CD4-positive, CD25-positive, alpha-beta regulatory T cell (primary cell): ENCODE data around the gene AFF3. TPM values are rescaled to one million over a fixed set of nuclear protein-coding genes. Genes with fewer than 3 reads are reported as not detected.

Experiments used
- ATAC-seq, 2 donors: fragments of 150-1000 bp; cut with Tn5 transposase; one replicate each; pipeline ENCODE4 v1.10.0; 2021; ENCODE audit warnings: low read depth in 2 of 2, moderate number of reproducible peaks in 2 of 2, moderate library complexity in 1 of 2
- DNase-seq, 3 donors: peaks; one replicate each; pipeline versions ENCODE4 v3.0.0 to v3.0.0-alpha.2; 2012 to 2022; ENCODE audit warnings: mixed read lengths in 1 of 3
- H3K27ac ChIP-seq: one replicate; pipeline ENCODE4 v1.7.0; 2013; ENCODE audit warnings: mild to moderate bottlenecking, low read length; ENCODE audit not compliant: insufficient read depth, poor library complexity, severe bottlenecking
- H3K27me3 ChIP-seq: one replicate; pipeline ENCODE4 v1.7.0; 2013; ENCODE audit warnings: low read length; ENCODE audit not compliant: control insufficient read depth, insufficient read depth
- H3K36me3 ChIP-seq: one replicate; pipeline ENCODE4 v1.7.0; 2013; ENCODE audit warnings: mild to moderate bottlenecking, low read length, moderate library complexity; ENCODE audit not compliant: control insufficient read depth, insufficient read depth
- H3K4me1 ChIP-seq: 2 replicates; pipeline ENCODE4 v1.7.0; 2013; ENCODE audit warnings: mild to moderate bottlenecking, low read length; ENCODE audit not compliant: insufficient read depth, control insufficient read depth, poor library complexity, severe bottlenecking
- H3K4me3 ChIP-seq: one replicate; pipeline ENCODE4 v1.7.0; 2013; ENCODE audit warnings: low read depth, mild to moderate bottlenecking, low read length, moderate library complexity
- H3K9me3 ChIP-seq, 2 experiments: 1 replicate in 1 of 2; 2 replicates in 1 of 2; pipeline ENCODE4 v1.7.0; 2013; ENCODE audit warnings: low read length in 2 of 2, mild to moderate bottlenecking in 1 of 2, moderate library complexity in 1 of 2; ENCODE audit not compliant: control insufficient read depth in 2 of 2
- H3K27ac Mint-ChIP-seq, 3 donors: one replicate each; pipeline ENCODE4 v1.8.0; 2020 to 2022; ENCODE audit warnings: mild to moderate bottlenecking in 3 of 3, mixed read lengths in 3 of 3, moderate library complexity in 2 of 3
- H3K27me3 Mint-ChIP-seq: one replicate; pipeline ENCODE4 v1.8.0; 2022; ENCODE audit warnings: mild to moderate bottlenecking, mixed read lengths
- H3K36me3 Mint-ChIP-seq: one replicate; pipeline ENCODE4 v1.8.0; 2020; ENCODE audit warnings: mixed read lengths
- H3K4me1 Mint-ChIP-seq, 4 donors: one replicate each; pipeline ENCODE4 v1.8.0; 2020 to 2022; ENCODE audit warnings: mixed read lengths in 4 of 4, mild to moderate bottlenecking in 1 of 4
- H3K4me3 Mint-ChIP-seq, 4 donors: one replicate each; pipeline ENCODE4 v1.8.0; 2020 to 2022; ENCODE audit warnings: mild to moderate bottlenecking in 4 of 4, mixed read lengths in 4 of 4, moderate library complexity in 3 of 4
- H3K9me3 Mint-ChIP-seq, 7 donors: one replicate each; pipeline ENCODE4 v1.8.0; 2020 to 2022; ENCODE audit warnings: mixed read lengths in 7 of 7, mild to moderate bottlenecking in 3 of 7, moderate library complexity in 2 of 7
- polyA plus RNA-seq, 4 donors: library from polyadenylated mRNA; unstranded; fragments of 300-500 nt; fragmentation: Illumina TruSeq; gene quantifications; one replicate each; pipeline ENCODE4 v1.2.3, GENCODE V29; 2021
- total RNA-seq: library from RNA; stranded (reverse); gene quantifications from one replicate; pipeline ENCODE4 v1.2.3, GENCODE V29; 2022

The AFF3 gene
- total and polyA plus RNA-seq, 5 donors from 2014 or later = 0.82 to 10.1 (median 4.2) TPM

- Histone ChIP-seq H3K36me3 (no peaks in the 10 kb centered on the region), H3K4me3 (no peak overlapping the region), H3K4me1 (peaks cover 8% of the 10 kb centered on the region), H3K27me3 (no peaks in the 10 kb centered on the region), H3K27ac (no peak overlapping the region), H3K9me3 (no peaks in the 10 kb centered on the region)
- H3K4me3 Mint-ChIP-seq = no peak overlapping the region
- H3K27ac Mint-ChIP-seq = no peak overlapping the region
- peaks cover 8% of the 10 kb centered on the region for H3K27me3 Mint-ChIP-seq
- DNase-seq (no peak), ATAC-seq (no peak)
- peaks cover 0 to 26% (median 19%) of the 10 kb centered on the region in 4 donors for H3K4me1 Mint-ChIP-seq
- peaks cover 0 to 4% (median 1%) of the 10 kb centered on the region in 7 donors for H3K9me3 Mint-ChIP-seq
- H3K36me3 Mint-ChIP-seq = peaks cover 5% of the 10 kb centered on the region
Measured at GRCh38 chr2:100145893-100146656, 3.7 kb upstream of the AFF3 start.

- Mint-ChIP-seq H3K4me1 (peaks cover 0 to 52% (median 25%) of the 10 kb centered on the region in 4 donors), H3K27me3 (peaks cover 8% of the 10 kb centered on the region), H3K4me3 (peak overlapping the region in 2 of 4 donors; percentile 56 to 97), H3K36me3 (peaks cover 5% of the 10 kb centered on the region), H3K9me3 (peaks cover 0 to 2% (median 0%) of the 10 kb centered on the region in 7 donors), H3K27ac (peak overlapping the region; percentile 96 to 98 (median 97))
- no peak overlapping the region for H3K4me3 ChIP-seq
- no peak overlapping the region for H3K27ac ChIP-seq
- H3K27me3 ChIP-seq = no peaks in the 10 kb centered on the region
- DNase-seq (no peak), ATAC-seq (no peak)
- peaks cover 8% of the 10 kb centered on the region for H3K4me1 ChIP-seq
- no peaks in the 10 kb centered on the region for H3K9me3 ChIP-seq
- no peaks in the 10 kb centered on the region for H3K36me3 ChIP-seq
Measured at GRCh38 chr2:100143286-100143685, 896 bp upstream of the AFF3 start.

- DNase-seq = peak in 1 of 3 donors; percentile 12
- H3K36me3 ChIP-seq = no peaks in the 10 kb centered on the region
- peak; percentile 2 to 6 for ATAC-seq
- H3K27ac ChIP-seq = no peak overlapping the region
- Mint-ChIP-seq H3K36me3 (peaks cover 5% of the 10 kb centered on the region), H3K4me3 (peak overlapping the region; percentile 90 to 97 (median 94)), H3K4me1 (peaks cover 0 to 65% (median 28%) of the 10 kb centered on the region in 4 donors), H3K9me3 (peaks cover 0 to 2% (median 0%) of the 10 kb centered on the region in 7 donors), H3K27ac (peak overlapping the region; percentile 96 to 98 (median 97)), H3K27me3 (peaks cover 8% of the 10 kb centered on the region)
- no peaks in the 10 kb centered on the region for H3K27me3 ChIP-seq
- H3K9me3 ChIP-seq = no peaks in the 10 kb centered on the region
- H3K4me3 ChIP-seq = peak overlapping the region; percentile 73
- H3K4me1 ChIP-seq = peaks cover 8% of the 10 kb centered on the region
Measured at GRCh38 chr2:100141906-100142305, 484 bp downstream of the AFF3 start.

- ATAC-seq (peak in 1 of 2 donors; percentile 30), DNase-seq (no peak)
- Histone ChIP-seq H3K27me3 (no peaks in the 10 kb centered on the region), H3K4me3 (peak overlapping the region; percentile 73), H3K9me3 (no peaks in the 10 kb centered on the region), H3K36me3 (no peaks in the 10 kb centered on the region), H3K27ac (no peak overlapping the region), H3K4me1 (peaks cover 8% of the 10 kb centered on the region)
- Mint-ChIP-seq H3K27ac (peak overlapping the region; percentile 22 to 46 (median 30)), H3K9me3 (peaks cover 0 to 2% (median 0%) of the 10 kb centered on the region in 7 donors), H3K4me1 (peaks cover 0 to 65% (median 28%) of the 10 kb centered on the region in 4 donors), H3K27me3 (peaks cover 8% of the 10 kb centered on the region), H3K4me3 (peak overlapping the region; percentile 7 to 97 (median 92)), H3K36me3 (peaks cover 5% of the 10 kb centered on the region)
Measured at GRCh38 chr2:100140582-100140981, 1.8 kb downstream of the AFF3 start.

GRCh38 chr2:100137866-100138570, 4.4 kb downstream of the AFF3 start:
- H3K4me1 ChIP-seq = peaks cover 6% of the 10 kb centered on the region
- H3K27me3 Mint-ChIP-seq = no peaks in the 10 kb centered on the region
- H3K36me3 ChIP-seq = no peaks in the 10 kb centered on the region
- no peaks in the 10 kb centered on the region for H3K9me3 ChIP-seq
- H3K27me3 ChIP-seq = no peaks in the 10 kb centered on the region
- no peak overlapping the region for H3K27ac ChIP-seq
- H3K4me3 ChIP-seq = no peak overlapping the region
- no peak for DNase-seq
- H3K4me3 Mint-ChIP-seq = peak overlapping the region in 2 of 4 donors; percentile 33 to 63
- peak overlapping the region in 1 of 3 donors; percentile 27 for H3K27ac Mint-ChIP-seq
- ATAC-seq = no peak
- peaks cover 0 to 54% (median 20%) of the 10 kb centered on the region in 4 donors for H3K4me1 Mint-ChIP-seq
- no peaks in the 10 kb centered on the region for H3K36me3 Mint-ChIP-seq
- H3K9me3 Mint-ChIP-seq = no peaks in the 10 kb centered on the region

- H3K27me3 ChIP-seq = no peaks in the 10 kb centered on the region
- Mint-ChIP-seq H3K27me3 (no peaks in the 10 kb centered on the region), H3K36me3 (no peaks in the 10 kb centered on the region), H3K27ac (peak overlapping the region in 1 of 3 donors; percentile 27), H3K4me3 (peak overlapping the region in 1 of 4 donors; percentile 29), H3K9me3 (no peaks in the 10 kb centered on the region), H3K4me1 (peaks cover 0 to 47% (median 15%) of the 10 kb centered on the region in 4 donors)
- H3K27ac ChIP-seq = no peak overlapping the region
- H3K9me3 ChIP-seq = no peaks in the 10 kb centered on the region
- no peak for ATAC-seq
- H3K4me1 ChIP-seq = no peaks in the 10 kb centered on the region
- DNase-seq = no peak
- no peaks in the 10 kb centered on the region for H3K36me3 ChIP-seq
- H3K4me3 ChIP-seq = no peak overlapping the region
Measured at GRCh38 chr2:100137318-100137717, 5.1 kb downstream of the AFF3 start.

GRCh38 chr2:100136310-100136709, 6.1 kb downstream of the AFF3 start:
- H3K36me3 ChIP-seq = no peaks in the 10 kb centered on the region
- peaks cover 0 to 47% (median 10%) of the 10 kb centered on the region in 4 donors for H3K4me1 Mint-ChIP-seq
- H3K9me3 Mint-ChIP-seq = peaks cover 0 to 3% (median 0%) of the 10 kb centered on the region in 7 donors
- ATAC-seq (no peak), DNase-seq (no peak)
- no peak overlapping the region for H3K27ac ChIP-seq
- H3K27me3 Mint-ChIP-seq = no peaks in the 10 kb centered on the region
- no peak overlapping the region for H3K27ac Mint-ChIP-seq
- no peaks in the 10 kb centered on the region for H3K36me3 Mint-ChIP-seq
- H3K4me3 Mint-ChIP-seq = no peak overlapping the region
- H3K9me3 ChIP-seq = no peaks in the 10 kb centered on the region
- no peaks in the 10 kb centered on the region for H3K4me1 ChIP-seq
- no peak overlapping the region for H3K4me3 ChIP-seq
- no peaks in the 10 kb centered on the region for H3K27me3 ChIP-seq
